Activated CD4-positive, alpha-beta memory T cell treated with anti-CD3 and anti-CD28 coated beads, Interleukin-2, amount 10 ng/mL, durations not matched to agents 7 days and 5 days (primary cell): Measurements from ENCODE around the gene C14orf132. TPM values are rescaled to one million over a fixed set of nuclear protein-coding genes. Genes with fewer than 3 reads are reported as not detected.

Source experiments
- CTCF ChIA-PET: fragments of 350-600 bp; sonication (Branson Sonifier 250); formaldehyde crosslinking; loops from one replicate; lab custom pipeline; 2021; ENCODE audit warnings: antibody characterized with exemption, inconsistent platforms; lab: Charles Lee
- POLR2A ChIA-PET: fragments of 350-600 bp; sonication (Branson Sonifier 250); formaldehyde crosslinking; loops from one replicate; lab custom pipeline; 2021; ENCODE audit warnings: antibody characterized with exemption; lab: Charles Lee
- DNase-seq: peaks from one replicate; pipeline ENCODE4 v3.0.0-alpha.2; 2020
- H3K27ac Mint-ChIP-seq: one replicate; pipeline ENCODE4 v1.8.0; 2021; ENCODE audit warnings: mild to moderate bottlenecking, mixed read lengths
- H3K27me3 Mint-ChIP-seq: one replicate; pipeline ENCODE4 v1.8.0; 2021; ENCODE audit warnings: mixed read lengths
- H3K36me3 Mint-ChIP-seq: one replicate; pipeline ENCODE4 v1.8.0; 2021; ENCODE audit warnings: low read depth, mixed read lengths
- H3K4me1 Mint-ChIP-seq: one replicate; pipeline ENCODE4 v1.8.0; 2021; ENCODE audit warnings: mixed read lengths
- H3K4me3 Mint-ChIP-seq: one replicate; pipeline ENCODE4 v1.8.0; 2021; ENCODE audit warnings: mild to moderate bottlenecking, mixed read lengths
- H3K9me3 Mint-ChIP-seq: one replicate; pipeline ENCODE4 v1.8.0; 2021; ENCODE audit warnings: mixed read lengths
- total RNA-seq, 2 experiments: library from RNA; stranded (reverse); gene quantifications; one replicate each; pipeline ENCODE4 v1.2.3, GENCODE V29; 2021

Gene C14orf132
- total RNA-seq, 2 experiments from 2014 or later = 1.1 to 1.2 TPM

DNA sequence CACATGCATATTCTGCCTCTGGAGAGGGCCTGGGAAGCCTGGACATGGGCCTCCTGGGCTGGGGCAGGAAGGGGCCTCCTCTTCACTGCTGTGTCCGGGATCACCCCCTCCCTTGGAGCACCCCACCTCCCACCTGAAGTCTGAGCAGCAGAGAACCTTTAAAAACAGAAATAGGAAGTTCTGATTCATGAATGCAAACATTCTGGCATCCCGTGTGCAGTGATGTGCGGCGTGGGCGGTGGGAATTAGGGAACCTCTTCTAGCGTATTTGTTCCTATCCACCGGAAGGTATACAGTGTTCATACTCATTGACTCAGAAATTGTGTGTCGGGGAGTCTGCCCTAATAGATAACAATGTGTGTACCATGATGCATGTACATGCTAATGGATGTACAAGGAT is 46.2 kb downstream of the C14orf132 start:
- no peaks in the 10 kb centered on the region for H3K36me3 Mint-ChIP-seq
- H3K4me1 Mint-ChIP-seq = no peaks in the 10 kb centered on the region
- H3K27me3 Mint-ChIP-seq = no peaks in the 10 kb centered on the region
- DNase-seq = no peak
- no peak overlapping the region for H3K27ac Mint-ChIP-seq
- ChIA-PET POLR2A (no interaction called here), CTCF (no interaction called here)
- H3K9me3 Mint-ChIP-seq = no peaks in the 10 kb centered on the region
- H3K4me3 Mint-ChIP-seq = no peak overlapping the region

GRCh38 chr14:96086032-96086431 is 46.9 kb downstream of the C14orf132 start:
- Mint-ChIP-seq H3K4me1 (no peaks in the 10 kb centered on the region), H3K27me3 (no peaks in the 10 kb centered on the region), H3K27ac (no peak overlapping the region), H3K36me3 (no peaks in the 10 kb centered on the region), H3K9me3 (no peaks in the 10 kb centered on the region), H3K4me3 (no peak overlapping the region)
- DNase-seq = no peak
- ChIA-PET POLR2A (no interaction called here), CTCF (no interaction called here)

DNA sequence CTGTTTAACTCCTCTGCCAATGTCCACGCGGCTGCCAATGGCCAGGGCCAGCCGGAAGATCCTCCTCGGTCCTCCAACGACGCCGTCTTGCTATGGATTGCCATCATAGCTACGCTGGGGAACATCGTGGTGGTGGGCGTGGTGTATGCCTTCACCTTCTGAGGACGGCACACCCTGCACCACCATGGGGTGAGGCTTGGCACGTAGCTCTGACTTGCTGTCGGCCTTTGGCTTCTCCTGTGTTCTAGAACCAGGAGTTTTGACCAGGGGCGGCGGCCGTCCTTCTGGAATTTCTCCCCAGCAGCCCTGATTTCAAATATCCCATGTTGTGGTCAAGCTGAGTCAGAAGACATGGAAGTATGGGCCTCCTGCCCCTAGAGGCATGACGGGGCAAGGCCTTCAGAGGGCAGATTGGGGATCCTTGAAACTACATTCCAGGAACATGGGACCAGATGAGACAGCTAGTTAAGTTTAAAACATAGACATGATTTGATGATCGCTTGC is 47.5 kb downstream of the C14orf132 start:
- Mint-ChIP-seq H3K4me3 (no peak overlapping the region), H3K27me3 (no peaks in the 10 kb centered on the region), H3K9me3 (no peaks in the 10 kb centered on the region), H3K4me1 (no peaks in the 10 kb centered on the region), H3K27ac (no peak overlapping the region), H3K36me3 (no peaks in the 10 kb centered on the region)
- ChIA-PET POLR2A (no interaction called here), CTCF (no interaction called here)
- no peak for DNase-seq

DNA sequence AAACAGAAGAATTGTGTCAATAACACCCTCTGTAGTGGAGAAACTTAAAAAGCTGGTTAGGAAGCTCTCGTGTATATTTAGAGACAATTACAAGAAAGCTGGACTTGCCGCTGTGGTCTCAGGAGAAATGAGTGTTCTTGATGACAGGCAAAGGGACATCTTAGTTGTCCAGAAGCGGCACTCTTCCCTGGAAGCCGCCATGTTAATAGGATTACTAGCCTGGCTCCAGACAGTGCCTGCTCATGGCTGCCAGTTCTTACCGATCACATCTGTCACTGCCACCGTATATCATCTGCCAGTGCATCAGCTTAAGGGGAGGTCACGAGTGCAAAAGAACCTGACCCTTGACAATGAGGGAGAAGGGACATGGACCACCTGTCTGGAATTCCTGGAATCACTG is 48.9 kb downstream of the C14orf132 start:
- Mint-ChIP-seq H3K36me3 (no peaks in the 10 kb centered on the region), H3K27ac (no peak overlapping the region), H3K27me3 (no peaks in the 10 kb centered on the region), H3K4me3 (no peak overlapping the region), H3K4me1 (no peaks in the 10 kb centered on the region), H3K9me3 (no peaks in the 10 kb centered on the region)
- CTCF ChIA-PET = no interaction called here
- no peak for DNase-seq
- POLR2A ChIA-PET = no interaction called here

GRCh38 chr14:96088481-96088880 is 49.3 kb downstream of the C14orf132 start:
- DNase-seq = no peak
- no peak overlapping the region for H3K4me3 Mint-ChIP-seq
- no peaks in the 10 kb centered on the region for H3K27me3 Mint-ChIP-seq
- H3K36me3 Mint-ChIP-seq = no peaks in the 10 kb centered on the region
- no peak overlapping the region for H3K27ac Mint-ChIP-seq
- ChIA-PET POLR2A (no interaction called here), CTCF (no interaction called here)
- H3K9me3 Mint-ChIP-seq = no peaks in the 10 kb centered on the region
- no peaks in the 10 kb centered on the region for H3K4me1 Mint-ChIP-seq

DNA sequence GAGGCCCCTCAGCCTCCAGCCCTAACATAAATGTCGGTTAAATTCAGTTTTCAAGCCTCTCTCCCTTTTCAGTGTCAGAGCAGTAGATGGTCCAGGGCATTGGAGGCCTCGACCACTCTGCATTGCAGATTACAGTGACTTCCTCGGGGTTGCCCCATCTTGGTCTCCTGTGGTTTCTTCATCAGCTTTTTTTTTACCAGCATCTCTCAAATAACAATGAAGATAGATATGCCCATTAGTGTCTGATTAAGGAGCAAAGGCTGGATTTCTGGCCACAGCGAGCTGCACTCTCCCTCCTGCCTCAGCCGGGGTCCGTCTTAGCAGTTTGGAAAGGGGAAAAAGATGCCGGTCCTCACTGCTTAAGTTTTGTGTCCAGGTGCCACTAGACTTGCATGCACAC is 49.7 kb downstream of the C14orf132 start:
- DNase-seq = no peak
- no peak overlapping the region for H3K4me3 Mint-ChIP-seq
- no peaks in the 10 kb centered on the region for H3K4me1 Mint-ChIP-seq
- H3K27me3 Mint-ChIP-seq = no peaks in the 10 kb centered on the region
- POLR2A ChIA-PET = no interaction called here
- CTCF ChIA-PET = no interaction called here
- no peaks in the 10 kb centered on the region for H3K9me3 Mint-ChIP-seq
- H3K36me3 Mint-ChIP-seq = no peaks in the 10 kb centered on the region
- no peak overlapping the region for H3K27ac Mint-ChIP-seq

GRCh38 chr14:96089401-96089800 is 50.2 kb downstream of the C14orf132 start:
- Mint-ChIP-seq H3K27ac (no peak overlapping the region), H3K9me3 (no peaks in the 10 kb centered on the region), H3K27me3 (no peaks in the 10 kb centered on the region), H3K4me1 (no peaks in the 10 kb centered on the region), H3K4me3 (no peak overlapping the region), H3K36me3 (no peaks in the 10 kb centered on the region)
- POLR2A ChIA-PET = no interaction called here
- DNase-seq = no peak
- CTCF ChIA-PET = no interaction called here

DNA sequence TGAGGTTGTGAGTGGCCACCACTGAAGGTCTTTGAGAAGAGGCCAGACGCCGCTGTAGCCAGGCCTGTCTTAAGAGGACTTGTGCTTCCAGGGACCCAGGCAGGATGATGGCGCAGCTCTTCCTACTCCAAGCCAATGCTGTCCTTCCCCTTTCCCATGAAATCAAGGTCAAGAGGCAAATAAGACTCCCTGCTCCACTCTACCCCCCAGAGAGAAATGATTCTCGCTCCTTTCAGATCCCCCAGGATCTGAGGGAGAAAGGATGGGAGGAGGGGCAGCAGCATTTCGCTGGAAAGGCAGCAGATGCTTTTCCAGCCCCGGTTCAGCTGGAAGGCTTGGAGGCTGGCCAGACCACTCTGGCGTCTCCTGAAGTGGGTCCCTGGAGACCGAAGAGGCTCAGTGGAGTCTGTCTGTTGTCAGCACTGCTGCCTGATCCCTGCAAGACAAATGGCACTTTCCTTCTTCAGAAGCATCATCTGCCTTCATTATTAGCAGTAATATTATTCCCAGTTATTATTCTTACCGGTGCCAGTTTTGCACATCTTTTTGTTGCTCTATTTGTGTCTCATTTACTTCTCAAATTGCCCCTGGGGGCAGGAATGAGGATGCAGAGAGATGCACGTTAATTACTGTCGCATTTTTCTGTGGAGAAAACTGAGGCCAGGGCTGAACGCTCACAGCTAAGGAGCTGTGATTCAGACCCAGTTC is 51.4 kb downstream of the C14orf132 start:
- Mint-ChIP-seq H3K4me3 (no peak overlapping the region), H3K27me3 (no peaks in the 10 kb centered on the region), H3K9me3 (no peaks in the 10 kb centered on the region), H3K4me1 (no peaks in the 10 kb centered on the region), H3K36me3 (no peaks in the 10 kb centered on the region), H3K27ac (no peak overlapping the region)
- CTCF ChIA-PET = no interaction called here
- POLR2A ChIA-PET = no interaction called here
- DNase-seq = no peak

- no peak overlapping the region for H3K4me3 Mint-ChIP-seq
- no peak overlapping the region for H3K27ac Mint-ChIP-seq
- no peaks in the 10 kb centered on the region for H3K36me3 Mint-ChIP-seq
- no peak for DNase-seq
- no peaks in the 10 kb centered on the region for H3K27me3 Mint-ChIP-seq
- H3K9me3 Mint-ChIP-seq = no peaks in the 10 kb centered on the region
- H3K4me1 Mint-ChIP-seq = no peaks in the 10 kb centered on the region
- CTCF ChIA-PET = no interaction called here
- POLR2A ChIA-PET = no interaction called here
These were observed 52.1 kb downstream of the C14orf132 start for GRCh38 chr14:96091149-96091693.

DNA sequence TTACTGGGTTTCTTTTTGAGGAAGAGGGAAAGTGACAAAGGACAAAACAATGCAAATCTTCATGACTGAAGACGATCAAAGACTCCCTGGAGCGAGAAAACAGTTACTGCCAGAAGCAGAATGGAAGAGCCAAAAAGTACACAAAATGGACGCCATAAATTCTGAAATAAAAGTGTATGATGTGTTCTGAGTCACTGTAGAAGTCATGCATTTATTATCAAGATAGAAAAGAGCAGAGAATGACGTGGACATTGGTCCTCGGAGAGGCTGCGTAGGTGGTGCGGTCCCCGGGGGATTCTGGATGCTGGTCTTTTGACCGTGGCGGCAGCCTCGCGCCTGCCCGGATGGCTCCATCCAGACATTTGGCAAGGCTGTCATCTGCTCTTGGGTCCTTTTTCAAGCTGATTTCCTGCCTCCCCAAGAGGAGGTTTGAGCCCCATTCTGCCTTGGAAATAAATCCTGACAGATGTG is 52.8 kb downstream of the C14orf132 start:
- H3K36me3 Mint-ChIP-seq = no peaks in the 10 kb centered on the region
- ChIA-PET CTCF (no interaction called here), POLR2A (no interaction called here)
- H3K4me3 Mint-ChIP-seq = no peak overlapping the region
- H3K27ac Mint-ChIP-seq = no peak overlapping the region
- no peaks in the 10 kb centered on the region for H3K27me3 Mint-ChIP-seq
- DNase-seq = no peak
- H3K4me1 Mint-ChIP-seq = no peaks in the 10 kb centered on the region
- no peaks in the 10 kb centered on the region for H3K9me3 Mint-ChIP-seq

DNA sequence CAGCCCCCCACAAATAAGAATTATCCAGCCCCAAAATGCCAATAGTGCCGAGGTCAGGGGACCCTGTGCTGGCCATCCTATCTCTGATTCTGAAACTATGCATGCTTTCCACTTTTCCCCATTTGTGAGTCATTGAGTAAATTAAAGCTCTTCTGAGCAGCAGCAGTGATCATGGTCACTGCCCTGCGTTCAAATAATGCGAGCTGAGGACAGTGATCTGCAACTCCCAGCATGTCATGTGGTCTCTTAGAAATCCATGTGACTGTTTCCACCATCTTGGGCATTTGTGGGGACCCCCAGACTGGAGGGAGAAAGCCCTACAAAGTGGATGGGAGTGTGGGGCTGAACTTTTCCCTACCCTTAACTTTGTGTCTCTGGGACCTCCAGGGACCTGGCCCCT is 53.8 kb downstream of the C14orf132 start:
- Mint-ChIP-seq H3K27ac (no peak overlapping the region), H3K9me3 (no peaks in the 10 kb centered on the region), H3K4me1 (no peaks in the 10 kb centered on the region), H3K4me3 (no peak overlapping the region), H3K27me3 (no peaks in the 10 kb centered on the region), H3K36me3 (no peaks in the 10 kb centered on the region)
- CTCF ChIA-PET = no interaction called here
- POLR2A ChIA-PET = no interaction called here
- DNase-seq = no peak

- H3K27ac Mint-ChIP-seq = no peak overlapping the region
- H3K4me1 Mint-ChIP-seq = no peaks in the 10 kb centered on the region
- H3K36me3 Mint-ChIP-seq = no peaks in the 10 kb centered on the region
These were observed 55.0 kb downstream of the C14orf132 start for GRCh38 chr14:96094211-96094610.

DNA sequence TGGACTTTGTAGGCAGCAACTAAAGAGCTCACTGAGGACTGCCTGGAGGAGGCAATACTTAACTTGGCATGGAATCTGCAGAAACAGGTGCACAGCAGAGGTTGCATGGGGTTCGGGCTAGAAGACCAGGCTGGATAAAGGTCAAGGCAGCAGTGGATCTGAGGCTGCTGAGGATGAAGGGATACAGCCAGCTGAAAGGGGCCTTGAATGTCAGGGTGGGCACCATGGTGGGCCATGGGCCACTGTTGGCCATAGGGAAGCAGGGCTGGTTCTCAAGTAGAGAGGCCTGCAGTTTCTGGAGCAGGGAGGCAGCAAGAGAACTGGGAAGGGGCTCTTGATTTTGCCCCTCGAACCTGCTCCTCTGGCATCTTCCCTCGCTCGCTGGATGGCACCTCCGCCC is 55.5 kb downstream of the C14orf132 start:
- Mint-ChIP-seq H3K27me3 (no peaks in the 10 kb centered on the region), H3K4me1 (no peaks in the 10 kb centered on the region), H3K9me3 (no peaks in the 10 kb centered on the region), H3K4me3 (no peak overlapping the region), H3K27ac (no peak overlapping the region), H3K36me3 (no peaks in the 10 kb centered on the region)
- DNase-seq = no peak
- POLR2A ChIA-PET = no interaction called here
- CTCF ChIA-PET = no interaction called here

More at GRCh38 chr14:96094211-96094610, 55.0 kb downstream of the C14orf132 start:
- DNase-seq = no peak
- ChIA-PET CTCF (no interaction called here), POLR2A (no interaction called here)
- Mint-ChIP-seq H3K27me3 (no peaks in the 10 kb centered on the region), H3K9me3 (no peaks in the 10 kb centered on the region), H3K4me3 (no peak overlapping the region)

DNA sequence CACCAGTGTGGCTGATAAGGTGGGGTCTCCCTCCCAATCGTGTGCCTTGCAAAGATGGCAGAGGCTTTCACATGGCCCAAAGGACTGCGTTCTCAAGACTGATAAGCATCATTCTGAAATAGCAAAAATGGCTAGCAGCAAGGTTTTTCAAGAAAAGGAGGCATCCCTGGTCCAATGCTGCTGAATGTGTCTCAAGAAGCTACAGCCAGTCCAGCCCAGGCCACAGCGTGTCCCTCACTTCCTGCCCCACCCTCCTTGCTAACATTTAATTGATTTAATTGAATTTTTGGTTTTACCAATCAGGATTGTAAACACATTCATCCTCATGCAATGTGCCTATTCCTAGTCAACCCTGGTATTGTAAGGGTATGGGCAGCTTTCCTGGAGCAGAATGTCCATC is 55.9 kb downstream of the C14orf132 start:
- no peaks in the 10 kb centered on the region for H3K27me3 Mint-ChIP-seq
- no peak for DNase-seq
- no peaks in the 10 kb centered on the region for H3K4me1 Mint-ChIP-seq
- no peak overlapping the region for H3K27ac Mint-ChIP-seq
- H3K36me3 Mint-ChIP-seq = no peaks in the 10 kb centered on the region
- no peak overlapping the region for H3K4me3 Mint-ChIP-seq
- ChIA-PET CTCF (no interaction called here), POLR2A (no interaction called here)
- no peaks in the 10 kb centered on the region for H3K9me3 Mint-ChIP-seq
